ENCODE data around the gene R3HCC1L. TPM values are rescaled to one million over a fixed set of nuclear protein-coding genes. Genes with fewer than 3 reads are reported as not detected.

The R3HCC1L gene
- total and polyA plus RNA-seq, 9 of the 15 experiments (the other 6 are each of a cell fraction or from before 2014, with no cell fraction given), result 9.1 to 17.8 (median 12.6) TPM

- TF ChIP-seq, protein P1, sequence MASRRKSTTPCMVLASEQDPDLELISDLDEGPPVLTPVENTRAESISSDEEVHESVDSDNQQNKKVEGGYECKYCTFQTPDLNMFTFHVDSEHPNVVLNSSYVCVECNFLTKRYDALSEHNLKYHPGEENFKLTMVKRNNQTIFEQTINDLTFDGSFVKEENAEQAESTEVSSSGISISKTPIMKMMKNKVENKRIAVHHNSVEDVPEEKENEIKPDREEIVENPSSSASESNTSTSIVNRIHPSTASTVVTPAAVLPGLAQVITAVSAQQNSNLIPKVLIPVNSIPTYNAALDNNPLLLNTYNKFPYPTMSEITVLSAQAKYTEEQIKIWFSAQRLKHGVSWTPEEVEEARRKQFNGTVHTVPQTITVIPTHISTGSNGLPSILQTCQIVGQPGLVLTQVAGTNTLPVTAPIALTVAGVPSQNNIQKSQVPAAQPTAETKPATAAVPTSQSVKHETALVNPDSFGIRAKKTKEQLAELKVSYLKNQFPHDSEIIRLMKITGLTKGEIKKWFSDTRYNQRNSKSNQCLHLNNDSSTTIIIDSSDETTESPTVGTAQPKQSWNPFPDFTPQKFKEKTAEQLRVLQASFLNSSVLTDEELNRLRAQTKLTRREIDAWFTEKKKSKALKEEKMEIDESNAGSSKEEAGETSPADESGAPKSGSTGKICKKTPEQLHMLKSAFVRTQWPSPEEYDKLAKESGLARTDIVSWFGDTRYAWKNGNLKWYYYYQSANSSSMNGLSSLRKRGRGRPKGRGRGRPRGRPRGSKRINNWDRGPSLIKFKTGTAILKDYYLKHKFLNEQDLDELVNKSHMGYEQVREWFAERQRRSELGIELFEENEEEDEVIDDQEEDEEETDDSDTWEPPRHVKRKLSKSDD (conservative IDR thresholded peaks at IDR 0.05; ENCODE audit: low read length), result no peak
- no peak for TF ChIP-seq GATAD2B (IDR thresholded peaks at IDR 0.05; ENCODE audit: borderline replicate concordance)
- TF ChIP-seq NFIX (CRISPR knock-in tag; IDR thresholded peaks at IDR 0.05; ENCODE audit: low read depth), result no peak
- TF ChIP-seq, protein P2, sequence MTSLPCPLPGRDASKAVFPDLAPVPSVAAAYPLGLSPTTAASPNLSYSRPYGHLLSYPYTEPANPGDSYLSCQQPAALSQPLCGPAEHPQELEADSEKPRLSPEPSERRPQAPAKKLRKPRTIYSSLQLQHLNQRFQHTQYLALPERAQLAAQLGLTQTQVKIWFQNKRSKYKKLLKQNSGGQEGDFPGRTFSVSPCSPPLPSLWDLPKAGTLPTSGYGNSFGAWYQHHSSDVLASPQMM (CRISPR knock-in tag; IDR thresholded peaks at IDR 0.05), result no peak
- no peak for TF ChIP-seq FIP1L1 (IDR thresholded peaks at IDR 0.05; ENCODE audit: low read depth, low read length, poor library complexity, severe bottlenecking)
- no peak for TF ChIP-seq ZNF3 (CRISPR knock-in tag; IDR thresholded peaks at IDR 0.05)
Observed at GRCh38 chr10:98272245-98272644, 137.8 kb downstream of the R3HCC1L start (continued).

GRCh38 chr10:98272656-98273055 is 138.2 kb downstream of the R3HCC1L start:
- CTCF ChIA-PET (ENCODE audit: low intra/inter-chr PET ratio), result no interaction called here
- no peak overlapping the region for H3K4me2 ChIP-seq (ENCODE audit: insufficient read depth, low read length)
- no peaks in the 10 kb centered on the region for H3K36me3 ChIP-seq (ENCODE audit: control insufficient read depth, insufficient read depth, low read length)
- WGBS (ENCODE audit: insufficient coverage, low coverage, missing lambda C conversion rate), result 2% methylated on average over 8 of the region's 10 CpGs
- intact Hi-C loops (cut with micrococcal nuclease), result no loop called here
- H3K4me3 ChIP-seq, result no peak overlapping the region
- no peaks in the 10 kb centered on the region for H4K20me1 ChIP-seq (replicated peaks; ENCODE audit: control insufficient read depth, insufficient read depth, low read length)
- H3K9me1 ChIP-seq (ENCODE audit: control insufficient read depth, insufficient read depth, low read length), result no peaks in the 10 kb centered on the region
- ATAC-seq, result no peak
- in situ Hi-C loops (cut with MboI), result no loop called here
- H3K9ac ChIP-seq (ENCODE audit: insufficient read depth in 1 of 2, low read depth in 2 of 2, low read length in 2 of 2), result no peak overlapping the region
- BruUV-seq (replicated peaks), result no TSS peak
- H3K27ac ChIP-seq (ENCODE audit: extremely low read depth, low read depth, low read length), result no peak overlapping the region
- no peaks in the 10 kb centered on the region for H3K9me3 ChIP-seq (replicated peaks; ENCODE audit: control insufficient read depth, insufficient read depth, low read depth, low read length)
- no peaks in the 10 kb centered on the region for H3K79me2 ChIP-seq (ENCODE audit: control insufficient read depth, insufficient read depth, low read length)
- H3K4me1 ChIP-seq (replicated peaks in 1 of 2; ENCODE audit: control insufficient read depth in 2 of 2, insufficient read depth in 2 of 2, low read length in 2 of 2), result peaks cover 2 to 17% of the 10 kb centered on the region in 2 experiments; a peak in 3 of 5 replicates
- no peak for DNase-seq (ENCODE audit: extremely low read depth in 1 of 4, low spot score in 3 of 4)
- H2AFZ ChIP-seq (ENCODE audit: low read depth, low read length), result no peak overlapping the region
- FAIRE-seq, result no peak
- POLR2A ChIA-PET, result interaction anchor here (0.6 kb wide), 1 partner anchor 41 kb away, joined by 3 read pairs; no protein-coding TSS in a partner anchor
- H3K27me3 ChIP-seq (ENCODE audit: control insufficient read depth in 2 of 2, insufficient read depth in 2 of 2, low read length in 2 of 2), result peaks cover 2 to 46% of the 10 kb centered on the region in 2 experiments; a peak in 4 of 5 replicates
- TF ChIP-seq CEBPG (CRISPR knock-in tag; IDR thresholded peaks at IDR 0.05), result no peak
- TF ChIP-seq CEBPG (tag; conservative IDR thresholded peaks at IDR 0.05 in 1 of 2, IDR thresholded peaks at IDR 0.05 in 1 of 2), result no peak
- no peak for TF ChIP-seq MYNN (IDR thresholded peaks at IDR 0.05)
- no peak for TF ChIP-seq MYNN (CRISPR knock-in tag; IDR thresholded peaks at IDR 0.05)
- TF ChIP-seq THRA (IDR thresholded peaks at IDR 0.05), result no peak
- no peak for TF ChIP-seq RBM34 (IDR thresholded peaks at IDR 0.05; ENCODE audit: borderline replicate concordance, insufficient read depth, low read length)
- TF ChIP-seq, protein P3, sequence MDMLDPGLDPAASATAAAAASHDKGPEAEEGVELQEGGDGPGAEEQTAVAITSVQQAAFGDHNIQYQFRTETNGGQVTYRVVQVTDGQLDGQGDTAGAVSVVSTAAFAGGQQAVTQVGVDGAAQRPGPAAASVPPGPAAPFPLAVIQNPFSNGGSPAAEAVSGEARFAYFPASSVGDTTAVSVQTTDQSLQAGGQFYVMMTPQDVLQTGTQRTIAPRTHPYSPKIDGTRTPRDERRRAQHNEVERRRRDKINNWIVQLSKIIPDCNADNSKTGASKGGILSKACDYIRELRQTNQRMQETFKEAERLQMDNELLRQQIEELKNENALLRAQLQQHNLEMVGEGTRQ (CRISPR knock-in tag; IDR thresholded peaks at IDR 0.05), result no peak
